Measurements from ENCODE around the gene EFS.

- TF ChIP-seq EP300 (IDR thresholded peaks at IDR 0.05; ENCODE audit: borderline replicate concordance in 1 of 2, control insufficient read depth in 1 of 2, low read depth in 2 of 2, low read length in 2 of 2) (no peak), RBBP5 (conservative IDR thresholded peaks at IDR 0.05) (no peak), ATF3 (IDR thresholded peaks at IDR 0.05; ENCODE audit: borderline replicate concordance, extremely low read depth, low read depth, low read length) (no peak)
Observed at GRCh38 chr14:23351681-23352505, 13.1 kb downstream of the EFS start.
